GM18907 (cell line): ENCODE data around the gene CTIF.

ENCODE experiments used
- ATAC-seq: cut with Tn5 transposase; IDR thresholded peaks from one replicate; pipeline ENCODE4 v1.9.1; 2021; ENCODE audit warnings: mild to moderate bottlenecking, moderate library complexity; ENCODE audit not compliant: unreplicated experiment

CTIF gene

GRCh38 chr18:48904091-48904490 lies 365.3 kb downstream of the CTIF start:
- ATAC-seq = no peak

GRCh38 chr18:48904847-48905394 lies 366.1 kb downstream of the CTIF start:
- ATAC-seq = no peak

- no peak for ATAC-seq
Observed at GRCh38 chr18:48905513-48905912, 366.7 kb downstream of the CTIF start.

- no peak for ATAC-seq
Observed at GRCh38 chr18:48908916-48909315, 370.1 kb downstream of the CTIF start.

GRCh38 chr18:48909721-48910120 lies 370.9 kb downstream of the CTIF start:
- ATAC-seq = no peak

- no peak for ATAC-seq
Observed at GRCh38 chr18:48910972-48911545, 372.2 kb downstream of the CTIF start.
